ENCODE results near the gene KLHL7.

KLHL7 gene

DNA sequence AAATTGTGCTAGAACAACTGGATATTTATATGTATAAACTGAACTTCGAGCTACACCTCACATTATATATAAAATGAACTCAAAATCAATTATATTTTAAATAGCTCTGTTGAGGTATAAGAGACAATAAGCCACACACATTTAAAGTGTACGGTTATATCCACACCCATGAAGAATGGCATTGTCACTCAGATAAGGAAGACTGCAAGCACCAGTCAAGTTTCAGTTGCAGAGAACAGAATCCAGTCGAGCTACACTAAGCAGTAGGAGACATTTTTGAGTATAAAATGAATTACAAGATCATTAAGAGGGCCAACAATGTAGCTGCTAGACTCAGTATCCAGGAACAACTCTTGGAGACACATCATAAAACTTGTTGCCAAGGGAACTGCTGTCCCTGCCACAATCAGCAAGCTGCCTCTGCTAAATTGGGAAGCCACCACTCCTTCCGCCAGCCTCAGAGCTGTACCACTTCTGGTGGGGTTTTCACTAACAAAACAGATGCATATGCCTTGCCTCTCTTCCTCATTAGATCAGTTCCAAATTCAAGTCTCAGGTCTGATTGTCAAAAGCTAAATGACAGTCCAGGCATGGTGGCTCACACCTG is 121.4 kb downstream of the KLHL7 start:
- H3K4me2 ChIP-seq (ENCODE audit: low read length), result no peak overlapping the region
- no peaks in the 10 kb centered on the region for H3K4me1 ChIP-seq (ENCODE audit: insufficient read depth, low read length, severe bottlenecking)
- H3K4me3 ChIP-seq (ENCODE audit: low read depth, low read length, poor library complexity, severe bottlenecking), result no peak overlapping the region
- no peaks in the 10 kb centered on the region for H3K36me3 ChIP-seq (ENCODE audit: insufficient read depth, low read length)
- no peaks in the 10 kb centered on the region for H3F3A ChIP-seq (ENCODE audit: insufficient read depth, low read length)
- H4K20me1 ChIP-seq (ENCODE audit: insufficient read depth, low read length), result no peaks in the 10 kb centered on the region
- no peak for TF ChIP-seq CTCF (IDR thresholded peaks at IDR 0.05; ENCODE audit: low read length)
- no peak for TF ChIP-seq EZH2 (IDR thresholded peaks at IDR 0.05; ENCODE audit: borderline replicate concordance, low read length)
- H3K27me3 ChIP-seq (ENCODE audit: insufficient read depth, low read length), result no peaks in the 10 kb centered on the region; the same call in none of the 2 replicates
- H3K79me2 ChIP-seq (ENCODE audit: insufficient read depth, low read length), result no peaks in the 10 kb centered on the region
- no peaks in the 10 kb centered on the region for H3K9me2 ChIP-seq (ENCODE audit: low read depth, low read length)
- no peaks in the 10 kb centered on the region for H3K9me3 ChIP-seq (ENCODE audit: low read length)
- no peak overlapping the region for H2AFZ ChIP-seq (ENCODE audit: low read length)
- no peak overlapping the region for H3K9ac ChIP-seq (ENCODE audit: low read length)
- H3K27ac ChIP-seq (ENCODE audit: low read depth, low read length, poor library complexity, severe bottlenecking), result no peak overlapping the region

All from OCI-LY1 (cell line).